Muscle of arm (tissue), 12 donors: Measurements from ENCODE around the gene TAAR9. TPM values are rescaled to one million over a fixed set of nuclear protein-coding genes. Genes with fewer than 3 reads are reported as not detected.
"Not testable (repeated sequence)": the region's sequence is repeated elsewhere in the genome, so short reads cannot be mapped to it uniquely, and the experiment has no call there.

Experiments used
- DNase-seq: peaks from one replicate; pipeline ENCODE4 v3.0.0-alpha.2; 2013
- polyA plus RNA-seq, 12 donors: library from polyadenylated mRNA; unstranded; fragments of 120-200 nt; gene quantifications; one replicate each; pipeline ENCODE4 v1.2.1, GENCODE V29; 2013; ENCODE audit not compliant: insufficient read length in 12 of 12

Gene TAAR9
- polyA plus RNA-seq, 12 donors, result not detected

DNA sequence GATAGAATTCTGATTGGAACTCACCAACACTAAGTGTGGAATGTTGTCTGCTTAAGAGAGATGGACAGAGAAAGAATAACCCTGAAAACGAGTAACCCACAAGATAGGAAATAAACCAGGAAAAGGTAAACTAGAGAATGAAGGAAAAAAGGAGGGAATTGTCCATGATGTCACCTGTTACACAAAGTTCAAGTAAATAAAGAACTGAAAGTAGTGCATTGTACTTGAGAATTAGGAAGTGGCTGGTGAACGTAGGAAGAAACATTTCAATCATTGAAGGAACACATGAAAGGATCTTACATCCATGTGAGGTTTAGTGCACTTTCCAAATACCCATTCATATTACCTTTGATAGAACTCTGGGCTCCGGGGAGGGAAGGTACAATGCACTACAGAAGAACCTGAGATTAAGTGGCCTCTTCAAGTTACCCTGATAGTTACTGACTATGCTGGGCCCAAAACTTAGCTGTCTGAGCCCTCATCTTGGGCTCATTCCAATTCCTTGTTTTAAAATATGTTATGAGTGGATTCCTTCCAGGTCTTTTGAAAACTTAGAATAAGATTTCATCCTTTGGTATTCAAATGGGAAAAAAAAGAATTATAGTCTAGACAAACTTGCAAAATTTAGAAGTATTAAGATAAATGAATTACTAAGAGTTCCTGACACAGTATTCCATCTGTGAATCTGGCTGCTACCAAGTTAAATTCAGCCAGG is 24.1 kb upstream of the TAAR9 start:
- DNase-seq, result no peak

- no peak for DNase-seq
Observed at GRCh38 chr6:132515386-132515785, 22.7 kb upstream of the TAAR9 start.

- DNase-seq, result no peak
Observed at GRCh38 chr6:132520953-132521352, 17.1 kb upstream of the TAAR9 start.

GRCh38 chr6:132524646-132525045 is 13.4 kb upstream of the TAAR9 start:
- DNase-seq, result no peak

DNA sequence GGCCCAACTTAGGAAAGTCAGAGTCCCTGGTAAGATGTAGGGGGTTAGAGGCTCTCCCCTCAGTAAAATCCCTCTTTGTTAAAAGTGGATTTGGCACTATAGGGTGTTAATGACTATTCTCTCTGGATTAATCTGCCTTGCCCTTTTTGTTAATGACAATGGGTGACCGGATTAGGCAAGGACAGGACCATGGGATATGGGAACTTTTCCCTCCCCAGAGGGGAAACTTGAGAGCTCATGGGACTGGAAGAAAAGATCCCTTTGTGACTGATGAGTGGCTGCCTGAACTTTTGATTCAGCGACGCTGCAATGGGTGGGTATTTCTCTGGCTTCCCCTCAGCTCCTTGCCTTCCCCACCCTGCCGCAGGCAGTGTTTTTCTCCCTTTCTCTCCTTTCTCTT is 12.2 kb upstream of the TAAR9 start:
- DNase-seq, result no peak

DNA sequence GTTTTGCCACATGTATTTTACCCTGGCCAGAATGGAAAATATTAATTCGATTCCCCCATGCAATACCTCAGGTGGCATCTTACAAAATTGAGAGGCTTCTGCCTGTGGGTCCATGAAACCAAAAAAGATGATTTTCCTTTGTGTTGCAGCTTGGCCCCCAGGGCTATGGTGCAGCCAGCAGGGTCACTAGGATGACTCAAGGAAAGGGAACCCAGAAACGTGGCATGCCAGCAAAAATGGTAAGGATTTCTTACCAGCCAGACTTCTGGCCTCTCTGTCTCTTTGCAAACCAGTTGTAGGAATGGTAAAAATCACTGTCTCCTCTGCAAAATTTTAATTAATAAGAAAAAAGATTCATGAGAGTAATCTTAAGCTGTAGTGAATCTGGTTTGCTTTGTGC is 11.6 kb upstream of the TAAR9 start:
- DNase-seq, result no peak

DNA sequence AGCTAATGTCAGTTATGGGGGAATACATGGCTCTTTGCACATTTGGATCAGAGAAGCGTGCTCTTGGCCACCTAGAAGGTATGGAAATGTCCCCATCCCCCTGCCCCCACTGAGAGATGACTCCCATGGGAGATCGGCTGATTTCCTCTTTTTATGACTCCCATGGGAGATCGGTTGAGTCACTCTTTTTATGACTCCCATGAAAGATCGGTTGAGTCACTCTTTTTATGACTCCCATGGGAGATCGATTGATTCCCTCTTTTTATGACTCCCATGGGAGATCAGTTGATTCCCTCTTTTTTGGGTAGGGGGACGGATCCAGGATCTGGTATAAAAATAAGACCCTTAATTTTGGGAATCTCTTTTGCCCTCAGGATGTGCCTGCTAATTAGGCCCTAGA is 10.3 kb upstream of the TAAR9 start:
- no peak for DNase-seq

- peak; percentile 61 for DNase-seq
Observed at GRCh38 chr6:132530293-132530974, 7.6 kb upstream of the TAAR9 start.

- DNase-seq, result not testable (repeated sequence)
Observed at GRCh38 chr6:132534546-132534945, 3.5 kb upstream of the TAAR9 start.

GRCh38 chr6:132537145-132537544 is 932 bp upstream of the TAAR9 start:
- no peak for DNase-seq

GRCh38 chr6:132544826-132545225 is 6.7 kb downstream of the TAAR9 start:
- no peak for DNase-seq

GRCh38 chr6:132548746-132549463 is 10.8 kb downstream of the TAAR9 start:
- no peak for DNase-seq

GRCh38 chr6:132551214-132551613 is 13.1 kb downstream of the TAAR9 start:
- DNase-seq, result no peak

DNA sequence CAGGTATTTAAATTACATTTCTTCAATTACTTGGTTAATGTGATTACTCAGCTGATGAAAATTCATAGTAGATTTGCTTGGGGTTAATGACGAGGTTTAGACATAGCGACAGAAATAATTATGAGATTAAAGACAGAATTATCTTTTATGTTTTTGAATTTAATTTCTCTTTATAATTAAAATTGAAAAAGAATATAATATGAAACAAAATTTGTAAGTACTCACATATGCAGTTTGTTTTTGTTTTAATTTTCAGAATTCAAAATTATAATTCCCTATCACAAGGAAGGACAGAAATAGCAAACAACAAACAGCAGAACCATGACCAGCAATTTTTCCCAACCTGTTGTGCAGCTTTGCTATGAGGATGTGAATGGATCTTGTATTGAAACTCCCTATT is 14.3 kb downstream of the TAAR9 start, which contains the start of gene TAAR8:
Gene TAAR8 (plus strand): TSS at position 301 of the 400 bp plus-strand sequence. CDS start 21 bp downstream, at position 322.
- DNase-seq, result no peak

DNA sequence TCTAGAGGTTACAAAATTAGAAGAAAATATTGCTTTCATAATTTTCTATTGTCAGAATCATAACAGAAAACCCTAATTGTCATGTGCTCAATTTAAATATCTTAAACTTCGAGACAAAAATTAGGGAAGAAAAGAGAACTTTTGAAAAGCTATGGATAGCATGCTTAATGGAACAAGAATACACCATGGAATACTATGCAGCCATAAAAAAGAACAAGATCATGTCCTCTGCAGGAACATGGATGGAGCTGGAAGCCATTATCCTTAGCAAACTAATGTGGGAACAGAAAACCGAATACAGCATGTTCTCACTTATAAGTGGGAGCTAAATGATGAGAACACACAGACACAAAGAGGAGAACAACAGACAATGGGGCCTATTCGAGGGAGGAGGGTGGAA is 22.0 kb downstream of the TAAR9 start:
- DNase-seq, result not testable (repeated sequence)

GRCh38 chr6:132566404-132566803 is 28.3 kb downstream of the TAAR9 start:
- DNase-seq, result no peak

- DNase-seq, result no peak
Observed at GRCh38 chr6:132567566-132567965, 29.5 kb downstream of the TAAR9 start.

DNA sequence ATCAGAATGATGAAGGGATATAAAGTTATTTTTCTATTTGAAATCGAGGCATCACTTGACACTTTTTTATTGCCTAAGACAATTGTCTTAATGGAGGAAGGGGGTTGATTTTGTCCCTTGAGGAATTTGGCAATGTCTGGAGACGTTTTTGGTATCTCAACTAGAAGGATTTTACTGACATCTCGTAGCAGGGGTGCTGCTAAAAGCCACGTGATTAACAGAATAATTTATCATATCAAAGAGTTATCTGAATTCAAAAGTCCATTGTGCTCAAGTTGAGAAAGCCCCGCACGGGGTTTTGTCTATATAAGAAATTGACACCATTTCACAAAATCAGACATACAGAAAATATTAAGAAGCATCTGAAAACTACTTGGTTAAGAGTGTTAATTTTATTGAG is 30.5 kb downstream of the TAAR9 start:
- DNase-seq, result no peak

GRCh38 chr6:132569170-132569569 is 31.1 kb downstream of the TAAR9 start:
- no peak for DNase-seq

DNA sequence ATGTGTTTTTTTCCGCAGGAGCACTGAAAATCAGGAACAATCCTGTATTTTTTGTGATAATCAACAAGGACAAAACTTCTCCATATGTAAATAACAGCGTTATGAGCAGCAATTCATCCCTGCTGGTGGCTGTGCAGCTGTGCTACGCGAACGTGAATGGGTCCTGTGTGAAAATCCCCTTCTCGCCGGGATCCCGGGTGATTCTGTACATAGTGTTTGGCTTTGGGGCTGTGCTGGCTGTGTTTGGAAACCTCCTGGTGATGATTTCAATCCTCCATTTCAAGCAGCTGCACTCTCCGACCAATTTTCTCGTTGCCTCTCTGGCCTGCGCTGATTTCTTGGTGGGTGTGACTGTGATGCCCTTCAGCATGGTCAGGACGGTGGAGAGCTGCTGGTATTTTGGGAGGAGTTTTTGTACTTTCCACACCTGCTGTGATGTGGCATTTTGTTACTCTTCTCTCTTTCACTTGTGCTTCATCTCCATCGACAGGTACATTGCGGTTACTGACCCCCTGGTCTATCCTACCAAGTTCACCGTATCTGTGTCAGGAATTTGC is 32.2 kb downstream of the TAAR9 start, which contains the start of gene TAAR6:
Gene TAAR6 (plus strand): TSS at position 102 of the 557 bp plus-strand sequence. CDS start 0 bp downstream, at position 102.
- no peak for DNase-seq

GRCh38 chr6:132571774-132572173 is 33.7 kb downstream of the TAAR9 start:
- no peak for DNase-seq

GRCh38 chr6:132584698-132585097 is 46.6 kb downstream of the TAAR9 start:
- DNase-seq, result no peak
